HG02943 (cell line): Measurements from ENCODE around the gene ERG28.
"Not testable (repeated sequence)": the region's sequence is repeated elsewhere in the genome, so short reads cannot be mapped to it uniquely, and the experiment has no call there.

Experiments used
- ATAC-seq: cut with Tn5 transposase; IDR thresholded peaks from one replicate; pipeline ENCODE4 v1.9.1; 2021; ENCODE audit warnings: mild to moderate bottlenecking, low read depth, moderate library complexity; ENCODE audit not compliant: unreplicated experiment

The ERG28 gene

GRCh38 chr14:75627406-75627805 lies 33.3 kb downstream of the ERG28 start:
- ATAC-seq, result no peak

- ATAC-seq, result no peak
These were observed 33.8 kb downstream of the ERG28 start for GRCh38 chr14:75626863-75627262.

- ATAC-seq, result no peak
These were observed 34.3 kb downstream of the ERG28 start for GRCh38 chr14:75626396-75626795.

- ATAC-seq, result no peak
These were observed 35.6 kb downstream of the ERG28 start for GRCh38 chr14:75625034-75625433.

- ATAC-seq, result no peak
These were observed 41.1 kb downstream of the ERG28 start for GRCh38 chr14:75619548-75619947.

GRCh38 chr14:75615200-75615599 lies 45.5 kb downstream of the ERG28 start:
- no peak for ATAC-seq

GRCh38 chr14:75614179-75614578 lies 46.5 kb downstream of the ERG28 start:
- no peak for ATAC-seq

- ATAC-seq, result no peak
These were observed 48.5 kb downstream of the ERG28 start for GRCh38 chr14:75612157-75612556.

- no peak for ATAC-seq
These were observed 49.8 kb downstream of the ERG28 start for GRCh38 chr14:75610834-75611233.

- no peak for ATAC-seq
These were observed 50.8 kb downstream of the ERG28 start for GRCh38 chr14:75609606-75610475.

GRCh38 chr14:75609116-75609515 lies 51.6 kb downstream of the ERG28 start:
- no peak for ATAC-seq

GRCh38 chr14:75607842-75608640 lies 52.6 kb downstream of the ERG28 start:
- ATAC-seq, result no peak

GRCh38 chr14:75607044-75607443 lies 53.6 kb downstream of the ERG28 start:
- no peak for ATAC-seq

- no peak for ATAC-seq
These were observed 54.8 kb downstream of the ERG28 start for GRCh38 chr14:75605916-75606315.

GRCh38 chr14:75604979-75605851 lies 55.5 kb downstream of the ERG28 start:
- no peak for ATAC-seq

GRCh38 chr14:75602503-75602902 lies 58.2 kb downstream of the ERG28 start:
- ATAC-seq, result no peak

GRCh38 chr14:75601061-75601460 lies 59.6 kb downstream of the ERG28 start:
- ATAC-seq, result not testable (repeated sequence)

- ATAC-seq, result not testable (repeated sequence)
These were observed 60.6 kb downstream of the ERG28 start for GRCh38 chr14:75600100-75600499.
